Measurements from ENCODE around the gene SHROOM1. TPM values are rescaled to one million over a fixed set of nuclear protein-coding genes. Genes with fewer than 3 reads are reported as not detected.

The SHROOM1 gene
- total RNA-seq, 2 donors from 2014 or later: 3.2 to 4.2 TPM

DNA sequence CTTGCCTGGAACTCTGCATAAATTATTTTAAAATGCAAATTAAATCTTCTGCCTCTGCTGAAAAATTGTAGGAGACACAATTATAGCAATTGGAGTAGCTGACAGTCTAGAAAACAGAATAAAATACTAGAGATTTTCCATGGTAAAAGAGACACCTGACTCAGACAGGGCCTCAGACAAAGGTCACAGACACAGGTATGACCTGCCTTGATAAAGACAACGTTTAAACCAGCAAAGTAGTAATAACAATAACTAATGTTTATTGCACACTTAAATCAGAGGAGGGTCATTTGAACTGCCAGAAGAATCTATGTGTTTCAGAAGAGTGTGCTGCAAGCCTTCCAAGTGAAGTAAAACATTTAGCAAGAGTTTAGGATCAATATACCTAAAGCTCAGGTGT is 13.4 kb downstream of the SHROOM1 start:
- Histone ChIP-seq H3K36me3 (no peaks in the 10 kb centered on the region), H3K4me1 (peaks cover 0 to 25% of the 10 kb centered on the region in 2 donors), H3K4me3 (no peak overlapping the region), H3K27me3 (peaks cover 9% of the 10 kb centered on the region in 2 donors), H3K27ac (no peak overlapping the region), H3K9me3 (no peaks in the 10 kb centered on the region)
- DNase-seq (ENCODE audit: low spot score): no peak
- TF ChIP-seq, protein P1, sequence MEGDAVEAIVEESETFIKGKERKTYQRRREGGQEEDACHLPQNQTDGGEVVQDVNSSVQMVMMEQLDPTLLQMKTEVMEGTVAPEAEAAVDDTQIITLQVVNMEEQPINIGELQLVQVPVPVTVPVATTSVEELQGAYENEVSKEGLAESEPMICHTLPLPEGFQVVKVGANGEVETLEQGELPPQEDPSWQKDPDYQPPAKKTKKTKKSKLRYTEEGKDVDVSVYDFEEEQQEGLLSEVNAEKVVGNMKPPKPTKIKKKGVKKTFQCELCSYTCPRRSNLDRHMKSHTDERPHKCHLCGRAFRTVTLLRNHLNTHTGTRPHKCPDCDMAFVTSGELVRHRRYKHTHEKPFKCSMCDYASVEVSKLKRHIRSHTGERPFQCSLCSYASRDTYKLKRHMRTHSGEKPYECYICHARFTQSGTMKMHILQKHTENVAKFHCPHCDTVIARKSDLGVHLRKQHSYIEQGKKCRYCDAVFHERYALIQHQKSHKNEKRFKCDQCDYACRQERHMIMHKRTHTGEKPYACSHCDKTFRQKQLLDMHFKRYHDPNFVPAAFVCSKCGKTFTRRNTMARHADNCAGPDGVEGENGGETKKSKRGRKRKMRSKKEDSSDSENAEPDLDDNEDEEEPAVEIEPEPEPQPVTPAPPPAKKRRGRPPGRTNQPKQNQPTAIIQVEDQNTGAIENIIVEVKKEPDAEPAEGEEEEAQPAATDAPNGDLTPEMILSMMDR (IDR thresholded peaks at IDR 0.05): no peak

DNA sequence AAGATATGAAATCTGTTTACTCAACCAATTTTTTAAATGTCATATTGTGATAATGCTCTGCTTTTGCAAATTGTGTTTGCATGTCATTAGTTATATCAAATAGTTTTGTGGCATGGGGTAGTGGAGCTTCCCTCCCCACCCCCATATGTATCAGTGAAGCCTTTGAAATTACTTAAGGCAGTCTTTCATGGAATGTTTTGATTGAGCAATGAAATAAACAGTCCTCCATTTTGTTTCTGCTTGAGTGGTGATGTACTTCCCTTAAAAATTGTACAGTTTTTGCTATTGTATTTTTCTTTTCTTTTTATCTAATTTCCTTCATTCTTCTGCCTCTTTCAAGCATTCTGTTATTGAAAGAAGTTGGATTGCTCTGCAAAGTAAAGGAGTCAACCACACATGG is 13.9 kb downstream of the SHROOM1 start:
- Histone ChIP-seq H3K36me3 (no peaks in the 10 kb centered on the region), H3K9me3 (no peaks in the 10 kb centered on the region), H3K27me3 (peaks cover 13% of the 10 kb centered on the region in 2 donors), H3K27ac (no peak overlapping the region), H3K4me3 (no peak overlapping the region), H3K4me1 (peaks cover 0 to 25% of the 10 kb centered on the region in 2 donors)
- TF ChIP-seq, protein P1 (IDR thresholded peaks at IDR 0.05): no peak
- DNase-seq (ENCODE audit: low spot score): no peak

DNA sequence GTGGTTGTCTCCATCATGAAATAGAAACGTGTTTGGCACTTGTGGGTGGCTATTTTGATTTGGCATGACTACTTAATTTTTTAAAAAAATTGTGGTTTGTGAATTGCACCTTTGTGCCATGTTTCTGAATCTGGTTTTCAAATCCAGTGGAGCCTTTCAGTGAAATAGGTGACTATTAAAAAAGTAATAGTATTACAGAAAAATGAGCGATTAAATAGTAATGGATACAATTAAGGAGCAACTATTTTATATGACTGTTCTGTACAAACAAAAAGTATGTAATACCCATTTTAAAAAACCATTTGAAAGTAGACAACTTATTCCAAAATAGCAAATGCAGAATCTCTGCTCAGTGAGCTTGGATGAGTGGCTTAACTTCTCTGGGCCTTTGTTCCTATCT is 14.4 kb downstream of the SHROOM1 start:
- Histone ChIP-seq H3K36me3 (no peaks in the 10 kb centered on the region), H3K4me3 (no peak overlapping the region), H3K27ac (no peak overlapping the region), H3K4me1 (peaks cover 0 to 25% of the 10 kb centered on the region in 2 donors), H3K27me3 (peaks cover 17 to 18% of the 10 kb centered on the region in 2 donors), H3K9me3 (no peaks in the 10 kb centered on the region)
- DNase-seq (ENCODE audit: low spot score): no peak
- TF ChIP-seq, protein P1 (IDR thresholded peaks at IDR 0.05): no peak

DNA sequence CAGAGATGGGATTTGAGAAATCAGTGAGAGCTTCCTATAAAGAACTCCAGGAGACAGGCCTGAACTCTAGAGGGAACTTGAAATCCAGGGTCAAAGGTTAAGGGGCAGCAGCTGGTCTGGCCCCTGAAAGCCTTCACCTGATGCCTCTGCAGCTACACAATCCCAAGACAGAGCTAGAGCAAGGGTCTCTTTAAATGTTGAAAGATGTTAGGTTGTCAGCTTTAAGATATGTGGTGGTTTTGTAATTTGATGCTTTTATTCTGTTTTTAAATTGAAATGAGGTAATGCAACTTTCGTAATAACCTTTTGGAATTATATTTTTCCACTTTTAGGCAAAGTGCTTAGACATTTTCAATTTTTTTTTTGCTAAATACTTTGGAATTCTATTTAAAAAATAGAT is 15.0 kb downstream of the SHROOM1 start:
- Histone ChIP-seq H3K9me3 (no peaks in the 10 kb centered on the region), H3K27me3 (peaks cover 17 to 21% of the 10 kb centered on the region in 2 donors), H3K27ac (no peak overlapping the region), H3K36me3 (no peaks in the 10 kb centered on the region), H3K4me3 (no peak overlapping the region), H3K4me1 (peaks cover 0 to 25% of the 10 kb centered on the region in 2 donors)
- no peak for DNase-seq (ENCODE audit: low spot score)
- TF ChIP-seq, protein P1 (IDR thresholded peaks at IDR 0.05): no peak

DNA sequence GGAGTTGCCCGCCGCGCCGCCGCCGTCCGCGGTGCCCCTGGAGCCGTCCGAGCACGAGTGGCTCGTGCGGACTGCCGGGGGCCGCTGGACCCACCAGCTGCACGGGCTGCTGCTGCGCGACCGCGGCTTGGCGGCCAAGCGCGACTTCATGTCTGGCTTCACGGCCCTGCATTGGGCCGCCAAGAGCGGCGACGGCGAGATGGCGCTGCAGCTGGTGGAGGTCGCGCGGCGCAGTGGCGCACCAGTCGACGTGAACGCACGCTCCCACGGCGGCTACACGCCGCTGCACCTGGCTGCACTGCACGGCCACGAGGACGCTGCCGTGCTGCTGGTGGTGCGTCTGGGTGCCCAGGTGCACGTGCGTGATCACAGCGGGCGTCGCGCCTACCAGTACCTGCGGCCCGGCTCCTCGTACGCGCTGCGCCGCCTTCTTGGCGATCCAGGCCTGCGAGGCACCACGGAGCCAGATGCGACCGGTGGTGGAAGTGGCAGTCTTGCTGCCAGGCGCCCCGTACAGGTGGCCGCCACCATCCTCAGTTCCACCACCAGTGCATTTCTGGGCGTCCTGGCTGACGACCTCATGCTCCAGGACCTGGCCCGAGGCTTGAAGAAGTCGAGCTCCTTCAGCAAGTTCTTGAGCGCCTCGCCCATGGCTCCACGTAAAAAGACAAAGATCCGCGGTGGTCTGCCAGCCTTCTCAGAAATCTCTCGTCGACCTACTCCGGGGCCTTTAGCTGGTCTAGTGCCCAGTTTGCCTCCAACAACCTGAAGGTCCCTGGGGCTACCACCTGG is 15.7 kb downstream of the SHROOM1 start:
- peaks cover 17 to 21% of the 10 kb centered on the region in 2 donors for H3K27me3 ChIP-seq
- TF ChIP-seq, protein P1 (IDR thresholded peaks at IDR 0.05): no peak
- no peaks in the 10 kb centered on the region for H3K9me3 ChIP-seq
- H3K4me3 ChIP-seq: peak overlapping the region in 1 of 2 donors; percentile 44
- H3K27ac ChIP-seq: no peak overlapping the region
- peaks cover 0 to 18% of the 10 kb centered on the region in 2 donors for H3K4me1 ChIP-seq
- no peaks in the 10 kb centered on the region for H3K36me3 ChIP-seq
- no peak for DNase-seq (ENCODE audit: low spot score)
